HUES64 (cell line): ENCODE data around the gene JAZF1.
"Not testable (repeated sequence)": the region's sequence is repeated elsewhere in the genome, so short reads cannot be mapped to it uniquely, and the experiment has no call there.

Experiments
- H3K27ac ChIP-seq: 2 replicates; pipeline ENCODE4 v1.7.0; 2013; ENCODE audit warnings: low read depth, low read length, inconsistent platforms
- H3K27me3 ChIP-seq: 2 replicates; pipeline ENCODE4 v1.6.1; 2013; ENCODE audit warnings: mild to moderate bottlenecking, low read length; ENCODE audit not compliant: insufficient read depth
- H3K36me3 ChIP-seq: 2 replicates; pipeline ENCODE4 v1.6.1; 2013; ENCODE audit warnings: mild to moderate bottlenecking, low read length; ENCODE audit not compliant: insufficient read depth
- H3K4me1 ChIP-seq: 2 replicates; pipeline ENCODE4 v1.6.1; 2013; ENCODE audit warnings: mild to moderate bottlenecking, low read length, moderate library complexity; ENCODE audit not compliant: insufficient read depth
- H3K4me3 ChIP-seq: 2 replicates; pipeline ENCODE4 v1.5.1; 2013; ENCODE audit warnings: mild to moderate bottlenecking, low read length, moderate library complexity
- H3K9ac ChIP-seq: 2 replicates; pipeline ENCODE4 v1.6.1; 2013; ENCODE audit warnings: mild to moderate bottlenecking, low read depth, low read length
- H3K9me3 ChIP-seq: 2 replicates; pipeline ENCODE4 v1.6.1; 2013; ENCODE audit warnings: low read depth, low read length; ENCODE audit not compliant: insufficient read depth
- WGBS: fragments of 150-250, 120-280 bp; methylation state at CpG from one replicate; pipeline ENCODE4 v1.1.7; 2013; ENCODE audit warnings: missing lambda C conversion rate; 5-methylcytosine and 5-hydroxymethylcytosine counted together

Gene JAZF1

DNA sequence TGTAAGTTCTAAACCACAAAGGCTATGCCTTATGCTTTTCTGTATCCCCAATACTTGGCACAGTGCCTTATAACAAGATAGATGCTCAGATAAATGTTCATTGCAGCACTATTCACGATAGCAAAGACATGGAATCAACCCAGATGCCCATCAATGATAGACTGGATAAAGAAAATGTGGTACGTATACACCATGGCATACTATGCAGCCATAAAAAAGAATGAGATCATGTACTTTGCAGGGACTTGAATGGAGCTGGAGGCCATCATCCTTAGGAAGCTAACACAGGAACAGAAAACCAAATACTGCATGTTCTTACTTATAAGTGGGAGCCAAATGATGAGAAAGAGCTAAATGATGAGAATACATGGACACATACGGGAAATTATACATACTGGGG, 293.9 kb downstream of the JAZF1 start:
- 99% methylated on average over 3 of the region's 3 CpGs for WGBS

DNA sequence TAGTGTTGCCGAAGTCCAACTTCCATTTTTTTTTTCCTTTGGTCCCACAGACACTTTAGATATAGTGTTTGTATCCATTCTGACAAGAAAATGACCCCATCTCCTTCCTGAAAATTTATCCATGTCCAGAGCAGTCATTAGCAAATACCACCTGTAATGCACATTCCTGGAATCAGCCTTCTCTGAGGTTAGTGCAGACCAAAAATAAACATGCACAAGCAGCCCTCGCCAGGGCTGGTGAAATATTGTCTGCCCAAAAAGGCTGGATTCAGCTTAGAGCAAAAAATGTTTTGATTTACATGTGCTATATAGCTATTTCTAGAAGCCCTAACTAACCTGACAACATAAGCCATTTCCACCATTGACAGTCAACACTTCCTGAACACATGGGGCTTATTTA, 294.9 kb downstream of the JAZF1 start:
- Histone ChIP-seq H3K27me3 (no peaks in the 10 kb centered on the region), H3K36me3 (no peaks in the 10 kb centered on the region), H3K4me3 (no peak overlapping the region), H3K9ac (no peak overlapping the region), H3K4me1 (peaks cover 22% of the 10 kb centered on the region), H3K9me3 (no peaks in the 10 kb centered on the region), H3K27ac (no peak overlapping the region)
- WGBS, result 92% methylated on average over 2 of the region's 2 CpGs

More for the DNA sequence above, 293.9 kb downstream of the JAZF1 start:
- not testable (repeated sequence) for H3K27me3 ChIP-seq, H3K9ac ChIP-seq, H3K4me3 ChIP-seq, H3K36me3 ChIP-seq, H3K9me3 ChIP-seq, H3K27ac ChIP-seq
- peaks cover 22% of the 10 kb centered on the region for H3K4me1 ChIP-seq

DNA sequence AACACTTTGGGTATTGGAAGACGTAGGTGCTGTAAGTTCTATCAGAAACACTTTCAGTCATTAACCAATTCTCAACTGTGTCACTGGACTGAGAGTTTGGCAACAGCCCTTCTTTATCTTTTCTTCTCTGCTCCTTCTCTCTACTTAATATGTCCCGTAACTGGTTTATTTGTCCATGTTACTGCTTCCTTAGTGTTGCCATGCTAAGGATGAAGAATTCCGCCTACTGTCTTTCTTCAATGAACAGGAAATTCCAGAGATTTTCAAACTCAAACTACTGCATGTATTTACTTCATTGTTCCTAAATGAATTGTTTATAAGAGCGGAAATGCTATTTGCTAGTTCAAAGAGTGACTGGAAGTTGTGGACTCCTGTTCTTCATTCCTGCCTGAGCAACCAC, 296.9 kb downstream of the JAZF1 start:
- Histone ChIP-seq H3K4me3 (no peak overlapping the region), H3K36me3 (no peaks in the 10 kb centered on the region), H3K9me3 (no peaks in the 10 kb centered on the region), H3K4me1 (peaks cover 22% of the 10 kb centered on the region), H3K27me3 (no peaks in the 10 kb centered on the region), H3K27ac (no peak overlapping the region), H3K9ac (no peak overlapping the region)
- 91% methylated on average over 4 of the region's 4 CpGs for WGBS

DNA sequence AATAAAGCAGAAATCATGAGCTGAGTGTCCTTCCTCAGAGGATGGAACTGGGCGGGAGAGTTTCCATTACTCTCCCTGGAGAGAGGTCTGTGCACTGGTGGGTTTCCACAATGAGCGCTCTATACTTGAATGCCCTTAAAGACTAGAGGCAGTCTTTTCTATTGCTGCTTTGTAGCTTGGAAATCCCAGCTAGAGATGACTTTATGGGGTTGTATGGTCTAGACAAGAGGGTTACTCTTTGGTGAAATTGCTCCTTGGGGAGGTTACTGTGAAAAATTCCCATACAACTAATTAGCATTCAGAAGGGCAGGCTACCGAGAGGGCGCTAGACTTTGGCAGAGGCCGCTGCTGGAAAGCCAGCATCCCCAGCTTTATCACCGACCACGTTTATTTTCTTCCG, 303.8 kb downstream of the JAZF1 start:
- Histone ChIP-seq H3K9me3 (no peaks in the 10 kb centered on the region), H3K4me1 (peaks cover 9% of the 10 kb centered on the region; the same call in 1 of the 2 replicates), H3K9ac (no peak overlapping the region), H3K4me3 (no peak overlapping the region), H3K27me3 (no peaks in the 10 kb centered on the region), H3K27ac (no peak overlapping the region), H3K36me3 (no peaks in the 10 kb centered on the region)
- WGBS, result 97% methylated on average over 8 of the region's 8 CpGs

DNA sequence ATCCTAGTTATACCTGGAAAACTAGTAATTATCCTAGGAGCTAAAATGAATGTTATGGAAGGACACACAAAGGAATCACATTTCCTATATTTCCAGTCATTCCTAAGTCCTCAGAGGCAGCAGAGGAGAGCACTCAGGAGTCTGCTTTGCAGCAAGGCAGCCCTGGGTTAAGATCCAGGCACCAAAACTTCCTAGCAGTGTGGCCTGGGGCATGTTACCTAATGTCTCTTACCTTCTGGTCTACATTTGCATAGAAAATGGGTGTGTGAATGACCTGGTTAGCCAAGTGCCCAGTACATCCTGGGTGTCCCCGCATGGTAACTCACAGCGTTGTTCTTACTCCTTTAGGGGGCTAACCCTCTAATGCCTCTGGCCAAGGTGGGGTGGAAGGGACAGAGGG, 304.8 kb downstream of the JAZF1 start:
- Histone ChIP-seq H3K9me3 (no peaks in the 10 kb centered on the region), H3K27ac (no peak overlapping the region), H3K27me3 (no peaks in the 10 kb centered on the region), H3K4me1 (peaks cover 9% of the 10 kb centered on the region; the same call in 1 of the 2 replicates), H3K9ac (no peak overlapping the region), H3K4me3 (no peak overlapping the region), H3K36me3 (no peaks in the 10 kb centered on the region)
- 97% methylated on average over 2 of the region's 2 CpGs for WGBS

DNA sequence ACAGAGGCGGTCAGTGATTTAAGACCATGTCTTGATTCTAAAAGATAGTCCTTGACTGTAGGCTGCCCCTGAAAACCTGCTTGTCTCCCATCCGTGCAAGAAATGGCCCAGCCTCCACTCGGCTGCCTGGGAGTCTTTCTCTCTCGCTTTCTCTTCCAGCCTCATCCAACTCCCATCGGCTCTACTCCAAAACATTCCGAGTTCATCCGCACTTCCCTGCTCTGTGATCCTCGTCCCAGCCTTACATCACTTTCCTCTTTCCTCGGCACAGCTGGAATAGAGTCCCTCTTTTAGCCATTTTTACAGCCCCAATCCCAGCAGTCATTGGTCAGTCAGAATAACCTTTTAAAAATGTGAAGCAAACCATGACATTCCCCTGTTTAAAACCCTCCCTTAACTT, 305.5 kb downstream of the JAZF1 start:
- Histone ChIP-seq H3K9ac (no peak overlapping the region), H3K4me3 (no peak overlapping the region), H3K4me1 (peaks cover 9% of the 10 kb centered on the region; the same call in 1 of the 2 replicates), H3K27me3 (no peaks in the 10 kb centered on the region), H3K36me3 (no peaks in the 10 kb centered on the region), H3K9me3 (no peaks in the 10 kb centered on the region), H3K27ac (no peak overlapping the region)
- 94% methylated on average over 9 of the region's 9 CpGs for WGBS

DNA sequence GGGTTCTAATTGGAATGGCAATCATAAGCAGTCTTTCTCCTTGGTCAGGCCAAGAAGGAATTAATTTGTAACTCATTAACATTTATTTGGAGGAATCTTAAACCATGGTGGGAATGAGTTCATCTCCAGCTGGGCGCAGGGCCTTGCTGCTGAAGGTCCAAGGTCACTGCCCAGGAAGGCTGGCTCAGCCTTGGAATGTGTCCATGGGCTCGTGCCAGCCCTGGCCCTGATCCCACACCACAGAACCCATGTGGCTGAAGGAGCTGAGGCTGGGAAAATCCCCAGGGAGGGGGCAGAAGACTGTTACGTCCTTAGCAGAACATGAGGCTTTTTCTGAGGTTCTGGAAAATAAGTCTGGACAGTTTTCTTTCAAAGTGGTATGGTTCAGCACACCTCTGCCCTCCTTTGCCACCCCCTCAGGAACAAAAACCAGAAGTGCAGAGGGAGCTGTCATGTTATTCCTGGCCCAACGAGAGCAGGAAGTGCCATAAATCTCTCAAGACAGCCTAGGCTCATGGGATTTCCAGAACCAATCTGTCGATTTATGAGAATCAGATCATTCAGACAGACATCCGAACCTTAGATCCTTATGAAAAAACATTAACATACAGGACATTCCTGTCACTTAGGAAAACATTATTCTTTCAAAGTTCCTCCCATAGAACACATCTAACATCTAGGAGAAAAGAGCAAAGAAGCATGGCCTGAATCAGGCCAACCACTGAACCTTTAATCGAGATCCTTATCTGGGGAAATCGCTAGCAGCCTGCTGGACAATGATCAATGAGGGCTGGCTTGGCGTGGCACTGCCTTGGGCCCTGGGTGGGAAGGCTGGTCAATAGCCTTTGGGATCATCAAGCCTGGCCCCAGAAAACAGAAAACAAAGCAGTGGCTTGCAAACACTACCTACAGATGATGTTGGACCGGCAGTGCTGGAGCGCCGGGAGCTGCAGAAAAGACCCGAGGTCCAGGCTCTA, 306.3 kb downstream of the JAZF1 start:
- WGBS, result 90% methylated on average over 13 of the region's 13 CpGs
- no peaks in the 10 kb centered on the region for H3K9me3 ChIP-seq
- no peaks in the 10 kb centered on the region for H3K36me3 ChIP-seq
- no peak overlapping the region for H3K27ac ChIP-seq
- no peak overlapping the region for H3K9ac ChIP-seq
- peaks cover 9% of the 10 kb centered on the region; the same call in 1 of the 2 replicates for H3K4me1 ChIP-seq
- no peaks in the 10 kb centered on the region for H3K27me3 ChIP-seq
- H3K4me3 ChIP-seq, result no peak overlapping the region

DNA sequence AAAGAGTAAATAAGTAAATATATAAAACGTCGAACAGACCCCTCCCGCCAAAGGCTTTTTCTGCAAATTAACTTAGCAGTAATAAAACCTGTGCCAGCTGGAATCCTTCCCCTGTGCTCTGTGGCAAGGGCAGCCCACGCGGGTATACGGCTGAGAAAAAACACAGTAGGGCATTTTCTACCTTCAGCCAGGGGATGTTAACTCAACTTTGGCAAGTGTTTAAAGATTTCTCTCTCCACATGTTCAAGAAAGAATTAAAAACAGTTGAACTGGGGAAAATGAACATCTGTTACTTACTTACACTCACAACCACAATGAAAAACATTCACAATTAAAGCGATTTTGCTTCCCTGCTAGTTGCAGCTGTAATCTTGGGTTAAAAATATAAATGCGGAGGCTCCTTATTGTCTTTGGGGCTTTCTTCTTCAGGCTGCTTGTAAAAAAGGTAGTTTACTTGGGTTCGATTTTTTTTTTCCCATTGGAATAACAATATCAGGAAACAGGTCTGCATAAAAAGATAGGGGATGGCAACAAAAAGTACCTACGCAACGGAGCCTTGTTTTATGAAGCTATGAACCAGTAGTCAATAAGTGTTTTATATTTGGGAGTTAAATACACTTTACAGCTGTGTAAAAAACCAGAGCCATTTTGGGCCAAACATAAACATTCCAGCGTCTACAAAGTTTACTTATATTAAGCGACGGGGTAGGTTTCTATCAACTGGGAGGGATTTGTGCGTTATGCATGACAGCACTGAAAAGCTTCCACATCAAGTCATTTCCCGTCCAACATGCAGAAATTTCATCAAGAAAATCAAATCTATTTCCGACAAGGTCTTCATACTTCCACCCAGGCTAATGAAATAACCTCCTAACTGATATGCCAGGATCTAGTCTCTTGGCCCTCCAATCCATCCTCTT, 308.0 kb downstream of the JAZF1 start:
- Histone ChIP-seq H3K27ac (no peak overlapping the region), H3K9ac (no peak overlapping the region), H3K36me3 (no peaks in the 10 kb centered on the region), H3K9me3 (no peaks in the 10 kb centered on the region), H3K4me1 (peaks cover 9% of the 10 kb centered on the region; the same call in 1 of the 2 replicates), H3K27me3 (no peaks in the 10 kb centered on the region), H3K4me3 (no peak overlapping the region)
- 92% methylated on average over 17 of the region's 17 CpGs for WGBS

DNA sequence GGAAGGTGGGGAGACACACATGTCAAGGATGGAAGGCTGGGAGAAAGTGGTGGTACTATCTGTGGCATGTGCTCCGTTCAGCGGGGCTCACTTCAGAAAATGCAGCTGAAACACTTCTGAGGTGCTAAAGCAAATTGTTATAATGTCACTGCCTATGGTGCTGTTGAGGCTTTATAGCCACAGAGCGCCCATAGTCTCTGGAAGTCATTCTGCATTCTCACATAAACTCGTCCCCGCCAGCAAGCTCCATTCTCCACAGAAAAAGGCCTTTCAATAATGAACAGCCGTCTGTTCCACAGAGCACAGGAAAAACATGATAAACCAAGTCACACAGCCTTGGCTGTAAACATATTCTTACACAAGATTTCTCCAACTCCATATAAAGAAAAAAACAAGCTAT, 308.7 kb downstream of the JAZF1 start:
- no peaks in the 10 kb centered on the region for H3K9me3 ChIP-seq
- peaks cover 9% of the 10 kb centered on the region; the same call in 1 of the 2 replicates for H3K4me1 ChIP-seq
- 88% methylated on average over 6 of the region's 6 CpGs for WGBS
- no peak overlapping the region for H3K9ac ChIP-seq
- H3K27ac ChIP-seq, result no peak overlapping the region
- H3K36me3 ChIP-seq, result no peaks in the 10 kb centered on the region
- H3K27me3 ChIP-seq, result no peaks in the 10 kb centered on the region
- H3K4me3 ChIP-seq, result no peak overlapping the region

DNA sequence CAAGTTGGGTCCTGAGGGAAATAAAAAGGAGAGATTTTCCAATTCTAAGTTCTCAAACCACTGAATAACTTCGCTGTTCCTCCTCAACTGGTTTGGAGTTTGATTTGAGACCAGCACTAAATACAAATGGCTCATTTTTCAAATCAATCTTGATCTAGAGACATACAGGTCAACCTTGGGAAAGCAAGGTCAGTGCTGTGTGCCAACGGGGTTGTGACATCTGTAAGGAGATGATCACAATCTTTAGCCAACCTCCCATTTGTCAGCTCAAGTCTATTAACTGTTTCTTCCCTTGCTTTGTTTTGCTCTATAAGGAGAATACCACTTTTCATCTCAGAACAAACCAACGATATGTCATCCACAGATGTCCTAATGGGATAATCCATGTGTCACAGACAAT, 309.5 kb downstream of the JAZF1 start:
- Histone ChIP-seq H3K27ac (no peak overlapping the region), H3K36me3 (no peaks in the 10 kb centered on the region)
- 94% methylated on average over 3 of the region's 3 CpGs for WGBS

DNA sequence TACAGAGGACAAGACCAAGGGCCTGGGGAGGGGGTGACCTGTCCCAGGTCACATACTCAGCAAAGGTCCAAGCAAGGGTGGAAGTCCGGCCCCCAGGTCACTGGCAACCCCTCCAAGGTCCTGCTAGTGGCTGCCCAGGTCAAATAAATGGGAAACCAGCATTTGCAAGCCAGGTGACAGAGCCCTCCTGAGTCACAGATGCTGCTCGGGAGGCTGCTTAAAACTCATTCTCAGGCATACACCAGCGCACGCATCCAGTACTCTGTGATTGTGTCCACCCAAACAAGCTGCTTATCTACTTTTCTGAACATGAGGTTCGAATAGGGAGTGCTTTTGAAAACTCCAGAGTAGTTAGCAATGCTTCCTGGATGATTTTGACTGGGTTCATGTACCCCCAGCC, 310.0 kb downstream of the JAZF1 start:
- Histone ChIP-seq H3K4me3 (no peak overlapping the region), H3K4me1 (peaks cover 9% of the 10 kb centered on the region; the same call in 1 of the 2 replicates), H3K9me3 (no peaks in the 10 kb centered on the region), H3K27me3 (no peaks in the 10 kb centered on the region), H3K27ac (no peak overlapping the region), H3K9ac (no peak overlapping the region), H3K36me3 (no peaks in the 10 kb centered on the region)
- 92% methylated on average over 5 of the region's 5 CpGs for WGBS

More for the DNA sequence above, 309.5 kb downstream of the JAZF1 start:
- H3K4me3 ChIP-seq, result no peak overlapping the region
- no peak overlapping the region for H3K9ac ChIP-seq
- H3K9me3 ChIP-seq, result no peaks in the 10 kb centered on the region
- H3K27me3 ChIP-seq, result no peaks in the 10 kb centered on the region
- peaks cover 9% of the 10 kb centered on the region; the same call in 1 of the 2 replicates for H3K4me1 ChIP-seq
